NCI-H2029 treated with DMSO at 0.1 percent for 48 hours (cell line): ENCODE data around the gene HIRA.

Experiments used
- DNase-seq: peaks from one replicate; lab custom pipeline; 2025; lab: John Stamatoyannopoulos, UW

HIRA gene

DNA sequence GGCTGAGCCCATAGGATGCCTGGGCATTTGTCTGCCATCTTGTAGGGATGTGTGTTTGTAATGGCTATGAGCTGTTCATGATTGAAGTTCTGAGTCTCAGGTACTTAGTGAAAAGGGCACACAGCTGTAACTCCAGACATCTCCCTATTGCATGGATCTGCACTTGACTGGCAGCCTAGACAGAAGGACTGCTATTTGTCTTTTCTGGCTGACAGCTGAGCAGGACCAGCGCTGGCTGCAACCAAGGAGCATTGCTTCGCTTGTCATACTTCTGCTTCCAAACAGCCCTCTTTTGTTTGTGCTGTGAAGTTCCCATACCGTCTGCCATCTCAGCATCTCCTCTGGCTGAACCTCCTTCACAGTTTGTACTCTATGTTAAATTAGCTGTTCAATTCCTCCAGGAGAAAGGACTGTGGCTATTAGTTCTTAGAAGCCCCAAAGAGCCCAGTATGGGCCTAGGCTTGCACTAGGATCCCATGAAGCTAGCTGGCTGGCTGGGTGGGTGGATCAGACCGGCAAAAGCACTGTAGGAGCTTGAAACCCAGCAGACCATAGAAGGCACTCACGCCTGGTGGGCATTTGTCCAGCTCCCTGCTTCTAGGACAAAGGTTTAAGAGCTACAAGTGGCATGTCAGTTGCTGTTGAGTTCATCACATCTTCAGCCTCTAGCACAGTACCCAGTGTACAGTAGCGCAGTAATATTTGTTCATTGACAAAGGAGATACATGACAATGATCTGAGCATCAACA lies 20.4 kb downstream of the HIRA start:
- DNase-seq: peak; percentile 71

DNA sequence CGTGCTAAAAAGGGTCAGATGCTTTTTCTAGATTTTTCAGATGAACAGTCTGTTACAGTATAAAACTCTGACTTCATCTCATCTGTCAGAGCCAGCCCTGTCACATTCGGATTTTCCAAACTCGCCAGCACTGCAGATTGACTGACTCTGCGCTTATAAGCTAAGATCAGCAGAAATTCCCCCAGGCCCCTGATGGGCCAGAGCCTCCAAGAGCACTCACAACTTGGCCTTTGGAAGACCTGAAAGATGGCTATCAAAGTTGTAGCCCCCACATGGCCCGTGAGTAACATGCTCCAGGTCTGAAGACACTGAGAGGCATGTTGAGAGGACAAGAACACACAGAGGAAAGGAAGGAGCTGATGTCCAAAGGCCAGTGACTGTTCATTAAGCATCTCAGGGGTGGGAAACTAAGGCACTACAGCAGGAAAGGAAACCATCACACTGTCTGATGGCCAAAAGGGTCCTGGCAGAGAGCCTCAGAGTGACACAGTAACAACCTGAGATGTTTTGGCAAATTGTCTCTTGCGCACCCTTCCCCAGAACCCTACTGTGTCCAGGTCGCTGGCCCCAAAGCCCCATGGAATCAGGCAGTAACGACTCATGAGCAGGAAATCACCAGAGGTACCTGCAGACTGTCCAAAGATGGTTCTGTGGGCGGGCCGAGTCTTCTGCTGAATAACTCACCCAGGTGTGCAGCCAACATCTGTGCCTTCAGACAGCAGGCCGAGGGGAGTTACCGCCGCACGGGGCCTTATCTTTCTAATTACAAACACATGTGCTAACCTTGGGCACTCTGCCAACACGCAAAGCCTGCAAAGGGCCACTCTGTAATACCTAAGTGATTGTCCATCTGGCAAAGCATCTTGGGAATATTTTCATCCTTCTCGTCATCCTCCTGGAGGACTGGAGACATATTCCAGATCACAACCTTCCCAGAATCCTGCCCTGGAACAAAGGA lies 23.6 kb downstream of the HIRA start:
- DNase-seq: no peak

DNA sequence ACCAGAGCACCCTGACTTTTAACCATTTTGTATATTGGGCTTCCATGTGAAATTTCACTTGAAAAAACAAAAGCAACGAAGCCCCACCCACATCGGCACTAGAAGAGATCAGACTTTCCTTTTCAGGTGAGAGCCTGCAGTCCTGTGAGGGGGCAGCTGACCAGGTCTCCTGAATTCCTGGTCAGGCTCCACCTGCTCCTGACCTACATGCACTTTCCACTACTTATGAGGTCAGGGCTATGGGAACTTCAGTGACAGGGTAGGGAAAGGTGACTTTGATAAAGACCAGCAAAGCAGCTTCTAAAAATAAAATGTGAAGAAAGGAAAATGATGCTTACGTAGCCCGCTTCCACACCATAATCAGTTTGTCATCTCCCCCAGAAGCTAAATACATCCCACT lies 24.7 kb downstream of the HIRA start:
- no peak for DNase-seq

DNA sequence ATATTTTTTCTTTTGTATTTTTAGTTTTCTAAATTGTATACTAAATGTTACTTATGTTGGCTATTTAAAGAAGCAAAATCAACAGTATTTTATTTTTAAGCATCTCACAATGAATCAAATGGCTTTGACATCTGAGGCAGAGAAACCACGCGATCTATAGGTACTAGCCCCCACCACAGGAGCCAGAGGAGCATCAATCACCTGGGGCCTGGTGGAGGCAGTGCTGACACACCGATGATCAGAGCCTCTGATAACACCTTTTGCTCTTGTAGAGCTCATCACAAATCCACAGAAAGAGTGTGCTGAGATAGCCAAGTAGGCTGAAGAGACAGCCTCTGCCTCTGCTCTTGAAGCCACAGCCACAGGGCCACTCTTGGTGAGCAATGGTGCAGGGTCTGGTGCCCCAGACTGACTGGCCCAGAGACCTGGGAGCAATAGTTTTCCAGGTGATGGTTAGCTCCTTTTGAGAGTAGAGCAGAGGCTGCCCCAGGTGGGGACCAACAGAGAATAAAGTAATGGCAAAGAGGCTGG lies 25.2 kb downstream of the HIRA start:
- no peak for DNase-seq

DNA sequence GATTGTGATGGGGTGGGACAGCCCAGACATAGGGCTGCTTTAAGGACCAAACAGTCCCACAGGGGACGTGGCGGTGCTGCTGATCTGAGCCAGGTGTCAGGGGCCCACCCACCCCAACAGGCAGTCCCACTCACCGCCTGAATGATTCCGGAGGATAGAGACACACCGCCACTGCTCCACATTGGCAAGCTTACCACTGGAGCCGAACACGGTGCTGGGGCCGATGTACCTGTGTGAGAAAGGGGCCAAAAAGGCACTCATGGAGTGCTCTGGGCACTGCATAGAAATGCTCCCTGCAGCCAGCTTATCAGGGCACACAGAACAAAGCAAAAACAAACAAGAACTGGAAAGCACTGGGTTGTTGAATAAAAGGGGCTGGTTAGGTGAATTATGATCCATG lies 25.9 kb downstream of the HIRA start:
- no peak for DNase-seq

DNA sequence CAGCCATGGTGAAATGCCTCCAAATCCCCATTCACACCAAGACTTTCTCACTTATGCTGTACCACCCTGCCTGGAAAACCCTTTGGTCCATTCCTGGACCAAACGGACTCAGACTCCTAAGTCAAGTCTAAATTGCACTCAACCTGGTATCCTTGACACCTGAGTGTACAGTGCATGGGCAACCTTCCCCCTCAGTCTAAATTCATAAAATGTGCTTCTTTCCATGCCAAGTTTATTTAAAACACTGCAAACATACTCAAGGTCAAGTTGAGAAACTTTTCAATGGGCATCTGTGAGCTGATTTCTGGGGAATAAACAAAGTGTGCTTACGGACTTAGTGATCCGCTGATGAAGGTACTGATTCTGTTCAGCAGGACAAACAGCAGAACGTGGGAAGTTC lies 26.4 kb downstream of the HIRA start:
- no peak for DNase-seq

DNA sequence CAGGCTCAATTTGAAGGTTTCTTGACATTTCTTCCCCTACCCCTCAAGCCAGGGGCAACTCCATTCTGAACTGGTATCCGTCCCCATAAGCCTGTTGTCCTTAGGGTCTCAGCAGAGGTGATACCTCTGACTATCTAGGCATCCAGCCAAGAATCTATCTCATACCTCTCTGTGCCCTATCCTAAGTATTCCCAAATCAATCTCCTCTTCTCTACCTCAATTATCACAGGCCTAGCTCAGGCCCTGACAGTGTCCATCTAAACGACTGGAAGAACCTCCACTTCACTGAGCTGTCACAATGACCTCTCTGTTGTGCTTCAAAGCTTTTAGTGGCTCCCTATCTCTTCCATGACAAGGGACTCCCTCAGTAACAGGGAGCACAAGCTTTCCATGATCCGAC lies 26.9 kb downstream of the HIRA start:
- no peak for DNase-seq

DNA sequence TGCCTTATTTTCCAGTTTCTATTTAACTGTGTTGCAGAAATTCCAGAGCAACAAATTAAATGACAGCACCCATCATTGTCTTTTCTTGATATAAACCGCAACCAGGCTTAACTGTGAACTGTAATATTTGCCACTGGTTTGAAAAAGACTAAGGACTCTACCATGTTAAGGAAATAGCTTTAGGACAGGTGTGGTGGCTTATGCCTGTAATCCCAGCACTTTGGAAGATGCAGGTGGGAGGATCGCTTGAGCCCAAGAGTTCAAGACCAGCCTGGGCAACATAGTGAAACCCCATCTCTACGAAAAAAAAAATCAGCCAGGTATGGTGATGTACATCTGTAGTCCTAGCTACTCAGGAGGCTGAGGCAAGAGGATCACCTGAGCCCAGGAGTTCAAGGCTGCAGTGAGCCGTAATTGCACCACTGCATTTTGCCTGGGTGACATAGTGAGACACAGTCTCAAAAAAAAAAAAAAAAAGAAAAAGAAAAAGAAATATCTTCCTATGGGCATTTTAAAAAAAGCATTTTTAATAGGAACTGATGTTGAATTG lies 28.8 kb downstream of the HIRA start:
- DNase-seq: no peak

DNA sequence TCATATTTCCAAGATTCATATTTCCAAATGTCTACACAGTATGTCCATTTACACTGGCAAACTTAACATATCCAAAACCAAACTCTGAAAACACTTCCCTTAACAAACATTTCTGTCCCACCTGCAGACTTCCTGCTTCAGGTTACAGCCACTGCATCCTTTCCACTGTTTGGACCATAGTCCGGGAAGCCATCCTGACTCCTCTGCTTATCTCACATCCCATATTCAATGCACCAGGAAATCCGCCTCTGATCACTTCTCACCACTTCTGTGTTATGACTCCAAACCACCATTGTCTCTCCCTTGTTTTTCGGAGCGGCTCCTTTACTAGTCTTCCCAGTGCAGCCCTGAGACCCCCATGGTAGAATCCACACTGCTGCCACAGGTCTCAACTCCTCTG lies 30.1 kb downstream of the HIRA start:
- DNase-seq: no peak

DNA sequence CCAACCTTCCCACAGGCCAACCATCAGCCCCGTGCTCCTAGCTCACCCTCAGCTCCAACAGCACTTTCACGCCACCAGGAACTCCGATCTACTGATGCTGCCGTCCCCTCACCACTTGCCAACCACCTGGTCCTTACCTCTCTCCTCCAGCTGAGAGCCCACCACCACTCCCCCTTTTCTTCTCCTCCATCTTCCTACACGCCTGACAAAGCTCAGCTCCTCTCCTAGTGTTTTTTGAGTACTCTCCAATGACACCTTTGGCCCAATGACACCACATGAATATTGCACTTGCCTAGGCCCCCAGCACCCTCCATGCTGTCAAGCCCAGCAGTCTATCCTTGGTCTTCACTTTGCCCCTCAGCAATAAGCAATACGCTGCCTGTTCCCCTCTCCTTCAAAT lies 30.7 kb downstream of the HIRA start:
- no peak for DNase-seq

DNA sequence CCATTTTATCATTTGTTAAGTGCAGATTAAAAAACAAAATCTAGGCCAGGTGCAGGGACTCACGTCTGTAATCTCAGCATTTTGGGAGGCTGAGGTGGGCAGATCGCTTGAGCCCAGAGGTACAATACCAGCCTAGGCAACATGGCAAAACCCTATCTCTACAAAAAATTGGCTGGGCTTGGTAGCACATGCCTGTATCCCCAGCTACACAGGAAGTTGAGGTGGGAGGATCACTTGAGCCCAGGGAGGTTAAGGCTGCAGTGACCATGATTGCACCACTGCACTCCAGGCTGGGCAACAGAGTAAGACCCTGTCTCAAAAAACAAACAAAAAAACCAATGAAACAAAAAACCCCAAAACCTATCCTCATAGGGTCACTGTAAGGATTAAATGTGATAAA lies 32.9 kb downstream of the HIRA start:
- DNase-seq: no peak

DNA sequence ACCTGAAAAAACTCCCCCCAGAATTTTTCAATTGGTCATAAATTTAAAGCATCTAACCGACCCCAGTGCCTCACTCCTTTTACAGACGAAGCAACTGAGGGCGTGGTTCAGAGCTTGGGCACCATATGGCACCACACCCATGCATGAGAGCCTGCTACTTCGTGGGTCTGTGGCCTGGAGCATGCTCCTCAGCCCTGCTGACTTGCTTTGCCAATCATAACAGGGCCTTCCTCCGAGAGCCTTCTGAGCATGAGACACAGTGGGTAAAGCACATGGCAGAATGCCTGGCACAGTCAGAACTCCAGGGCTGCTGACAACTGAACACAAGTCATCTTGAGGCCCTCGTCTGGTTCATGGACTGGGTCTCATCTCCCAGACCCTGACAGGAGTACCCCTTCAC lies 33.3 kb downstream of the HIRA start:
- no peak for DNase-seq

DNA sequence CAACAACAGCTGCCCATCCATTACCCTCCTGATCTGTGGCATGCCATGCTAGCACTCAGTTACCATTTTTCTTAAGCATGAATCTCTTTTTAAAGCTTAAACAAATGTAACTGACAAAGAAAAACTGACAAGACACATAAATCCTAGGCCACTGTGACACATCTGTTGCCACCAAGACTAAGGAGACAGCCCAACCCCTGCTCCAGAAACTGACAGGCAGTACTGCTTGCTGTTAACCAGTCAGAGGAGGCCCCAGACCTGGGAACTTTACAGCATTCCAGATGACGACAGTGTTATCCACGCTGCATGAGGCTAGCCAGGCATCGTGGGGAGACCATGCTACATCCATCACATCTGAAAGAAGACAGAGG lies 33.8 kb downstream of the HIRA start:
- no peak for DNase-seq

DNA sequence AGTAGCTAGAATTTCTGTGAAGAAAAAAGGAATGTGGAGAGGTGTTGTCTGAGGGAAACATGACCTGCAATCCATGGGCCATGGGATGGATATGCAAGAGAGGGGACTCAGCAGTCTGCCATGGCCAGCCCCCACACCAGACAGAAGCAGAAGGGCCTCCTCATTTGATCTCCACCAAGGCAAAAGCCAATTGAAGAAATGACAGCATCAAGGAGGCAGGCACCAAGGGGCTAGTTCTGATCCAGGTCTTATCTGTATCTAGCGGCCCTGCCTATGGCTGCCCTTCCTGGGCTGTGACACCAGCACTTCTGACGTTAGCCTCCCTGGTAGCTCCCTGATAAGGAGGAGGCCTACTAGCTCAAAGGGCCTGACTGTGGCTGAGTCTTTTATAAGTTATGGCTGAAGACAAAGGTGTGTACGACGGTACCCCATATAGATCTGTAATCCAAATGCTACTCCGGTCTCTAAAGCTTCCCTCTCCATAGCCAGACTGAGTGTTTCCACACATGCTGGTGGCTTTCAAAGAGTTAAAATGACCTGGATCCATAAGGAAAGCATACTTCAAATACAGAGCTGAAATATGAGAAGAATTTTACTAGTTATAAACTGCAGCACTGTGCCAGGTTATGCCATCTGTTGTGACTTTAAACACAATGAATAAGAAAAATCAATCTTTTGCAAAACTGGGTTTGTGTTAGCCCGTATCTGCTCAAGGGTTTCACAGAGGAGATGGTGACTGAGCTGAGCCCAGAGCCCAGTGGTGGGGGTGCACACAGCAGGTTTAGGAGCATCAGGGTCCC lies 34.4 kb downstream of the HIRA start:
- DNase-seq: no peak

DNA sequence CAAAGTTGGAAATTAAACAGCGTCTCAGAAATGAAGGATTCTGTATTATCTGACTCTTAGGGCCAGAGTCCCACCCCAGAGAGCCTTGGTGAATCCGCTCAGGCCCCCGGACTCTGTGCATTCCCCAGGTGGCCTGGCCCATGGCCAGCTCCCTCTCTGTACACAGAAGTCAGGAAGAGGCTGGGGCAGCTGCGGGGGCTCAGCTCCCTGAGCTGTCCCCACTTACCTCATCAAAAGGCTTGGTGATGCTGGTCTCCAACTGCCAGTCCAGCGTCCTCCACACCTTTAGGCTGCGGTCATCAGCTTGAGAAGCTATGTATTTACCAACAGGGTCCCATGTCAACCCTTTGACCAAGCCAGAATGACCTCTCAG lies 35.0 kb downstream of the HIRA start:
- no peak for DNase-seq

DNA sequence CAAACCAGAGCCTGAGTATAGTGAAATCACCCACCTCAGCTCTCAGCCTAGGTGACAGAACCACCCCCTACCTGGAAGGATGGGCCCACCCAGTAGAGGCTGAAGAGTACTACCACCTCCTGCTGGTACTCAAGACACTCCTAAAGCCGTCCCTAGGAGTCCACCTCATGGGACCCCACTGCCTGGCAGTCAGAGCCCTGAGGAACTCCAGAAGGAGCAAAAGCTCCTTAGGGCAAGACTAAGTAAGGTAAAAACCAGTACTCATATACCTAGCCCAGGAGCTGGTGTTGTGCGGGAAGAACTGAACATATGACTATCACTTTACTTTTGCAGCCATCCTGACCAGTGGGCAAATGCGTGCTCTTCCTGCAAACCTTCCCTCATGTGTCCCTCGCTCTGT lies 36.3 kb downstream of the HIRA start:
- DNase-seq: no peak

DNA sequence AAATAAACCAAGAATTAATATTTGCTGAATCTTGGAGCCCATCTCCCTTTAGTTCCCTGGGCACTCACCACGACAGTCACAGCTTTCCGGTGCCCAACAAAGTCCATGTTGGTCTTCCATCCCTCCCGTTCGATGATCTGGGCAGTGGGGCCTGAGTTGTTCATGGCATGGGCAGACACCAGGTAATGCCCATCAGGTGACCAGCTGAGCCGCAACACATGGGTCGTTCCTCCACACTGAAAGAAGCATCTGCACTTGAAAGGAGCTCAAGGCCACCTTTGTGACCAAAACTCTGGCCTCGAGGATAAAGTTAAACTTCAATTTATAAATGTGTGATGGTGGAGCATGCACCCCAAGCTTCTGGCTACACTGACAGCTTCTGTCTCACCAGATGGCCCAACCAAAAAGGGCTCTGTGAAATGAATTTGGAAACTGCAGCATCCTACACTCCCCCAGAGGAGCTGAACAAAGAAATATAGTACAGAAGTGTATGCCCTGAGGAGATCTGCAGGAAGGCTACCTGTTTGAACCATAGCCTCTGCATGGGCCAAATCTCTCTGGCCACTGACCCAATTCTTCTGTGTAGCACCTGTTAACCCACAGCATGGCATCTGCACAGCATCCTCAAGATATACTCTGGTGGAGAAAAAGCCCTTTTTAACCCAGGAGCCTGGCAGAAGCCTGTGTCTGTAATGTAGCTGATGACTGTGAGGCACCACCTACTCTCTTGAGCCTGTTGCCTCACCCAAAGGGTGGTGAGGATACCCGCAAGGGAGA lies 37.1 kb downstream of the HIRA start:
- DNase-seq: no peak

DNA sequence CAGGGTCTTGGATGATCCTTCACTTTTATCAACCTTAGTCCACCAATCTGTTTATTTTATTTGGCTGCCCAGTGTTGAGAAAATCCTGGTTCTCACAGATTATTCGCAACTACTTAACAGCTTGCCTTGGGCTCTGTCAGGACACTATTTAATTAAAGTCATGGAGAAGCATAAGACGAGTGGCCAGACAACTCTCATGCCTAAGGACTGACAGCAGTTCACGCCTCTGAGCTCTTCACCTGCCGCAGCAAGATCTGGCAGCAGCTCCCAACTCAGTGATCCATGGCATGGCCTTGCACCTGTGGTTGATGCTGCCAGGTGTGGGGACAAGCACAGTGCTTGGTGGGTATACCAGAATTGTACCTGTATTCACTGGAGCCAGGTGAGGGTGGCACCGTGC lies 37.8 kb downstream of the HIRA start:
- DNase-seq: no peak

DNA sequence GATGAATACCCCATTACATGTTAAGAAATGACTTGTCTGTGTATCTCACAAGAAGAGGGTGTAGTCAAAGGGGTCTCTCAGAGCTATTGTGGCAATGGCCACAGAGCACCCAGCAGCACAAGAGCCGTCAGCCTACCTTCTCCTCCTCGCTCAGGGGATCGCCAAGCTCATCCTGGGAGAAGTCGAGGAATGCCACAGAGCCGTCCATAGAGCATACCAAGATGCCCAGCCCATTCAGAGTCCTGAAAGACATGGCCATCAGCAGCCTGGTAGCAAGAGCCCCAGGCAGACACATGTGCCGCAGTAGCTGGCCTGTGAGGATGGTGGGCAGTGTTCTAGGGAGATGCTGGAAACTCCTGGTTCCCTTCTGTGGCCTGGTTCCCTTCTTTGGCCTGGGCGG lies 44.0 kb downstream of the HIRA start:
- no peak for DNase-seq

DNA sequence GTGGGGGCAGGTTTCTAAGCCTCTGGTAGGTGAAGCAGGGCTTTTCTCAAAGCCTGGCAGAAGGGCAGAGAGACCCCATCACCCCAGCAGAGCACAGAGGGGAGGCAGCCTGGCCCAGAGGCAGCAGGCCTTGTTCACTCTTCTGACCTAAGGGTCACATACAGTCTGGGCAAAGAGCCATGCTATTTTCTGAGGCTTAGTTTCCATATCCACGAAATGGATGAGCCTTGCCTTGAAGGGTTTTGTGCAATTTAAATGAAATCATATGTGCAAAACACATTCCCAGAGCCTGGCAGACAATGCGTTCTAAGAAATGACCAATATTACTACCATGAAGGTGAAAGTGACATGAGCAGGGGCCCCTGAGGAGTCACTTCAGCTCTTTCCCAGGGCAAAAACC lies 44.5 kb downstream of the HIRA start:
- no peak for DNase-seq

DNA sequence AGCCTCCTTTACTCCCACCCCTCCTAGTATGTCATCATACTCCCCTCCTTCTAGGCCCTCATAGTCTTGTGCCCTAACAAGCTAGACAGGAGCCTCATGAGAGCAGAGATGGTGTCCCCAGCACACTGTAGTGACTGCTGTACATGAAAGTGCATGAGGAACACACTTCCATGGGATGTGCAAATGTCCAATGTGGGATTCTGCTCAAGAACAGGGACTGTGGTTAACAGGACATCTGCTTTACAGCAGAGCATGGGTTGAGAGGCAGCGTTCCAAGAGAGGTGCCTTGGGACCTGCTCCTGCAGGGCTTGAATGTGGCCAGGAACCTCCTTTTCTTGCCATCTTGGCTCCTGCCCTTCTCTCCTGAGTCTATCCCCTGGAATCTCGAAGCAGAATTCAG lies 45.3 kb downstream of the HIRA start:
- DNase-seq: no peak
